GM18907 (cell line): Measurements from ENCODE around the gene C17orf100.
"Not testable (repeated sequence)": the region's sequence is repeated elsewhere in the genome, so short reads cannot be mapped to it uniquely, and the experiment has no call there.

Experiments
- ATAC-seq: cut with Tn5 transposase; IDR thresholded peaks from one replicate; pipeline ENCODE4 v1.9.1; 2021; ENCODE audit warnings: mild to moderate bottlenecking, moderate library complexity; ENCODE audit not compliant: unreplicated experiment

C17orf100 gene

DNA sequence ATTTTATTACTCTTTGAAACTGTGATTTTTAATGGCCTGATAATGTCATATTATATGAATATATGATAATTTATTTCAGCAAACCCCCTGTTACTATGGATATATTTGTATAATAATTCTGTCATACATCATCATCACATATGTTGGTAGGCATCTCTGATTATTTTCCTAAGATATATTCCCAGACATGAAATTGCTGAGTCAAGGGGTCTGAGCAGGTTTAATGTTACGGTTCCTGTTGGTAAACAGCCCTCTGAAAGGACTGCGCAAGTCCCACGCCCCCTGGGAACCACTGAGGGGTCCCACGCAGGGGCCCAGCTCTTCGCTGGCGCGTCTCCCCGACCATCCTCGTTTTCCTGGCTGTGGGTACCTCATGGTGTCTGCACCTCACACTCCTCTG lies 37.4 kb downstream of the C17orf100 start:
- ATAC-seq = no peak

DNA sequence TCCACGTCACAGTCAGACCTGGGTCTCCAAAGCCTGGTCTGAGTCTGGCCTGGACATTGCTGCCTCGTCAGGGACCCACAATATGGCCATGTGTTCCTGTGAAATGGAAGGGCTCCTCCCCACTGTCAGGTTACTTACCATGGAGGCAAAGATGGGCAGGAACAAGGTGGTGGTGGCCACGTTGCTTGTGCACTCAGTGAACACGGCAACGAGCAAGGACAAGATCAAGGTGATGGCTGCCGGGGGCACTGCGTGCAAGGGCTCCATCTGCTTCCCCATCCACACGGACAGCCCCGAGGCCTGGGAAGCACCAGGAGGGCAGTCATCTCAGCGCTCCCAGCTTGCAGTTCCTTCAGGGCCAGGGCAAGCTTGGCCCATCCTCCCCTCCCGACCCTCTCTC lies 39.1 kb downstream of the C17orf100 start:
- ATAC-seq = no peak

DNA sequence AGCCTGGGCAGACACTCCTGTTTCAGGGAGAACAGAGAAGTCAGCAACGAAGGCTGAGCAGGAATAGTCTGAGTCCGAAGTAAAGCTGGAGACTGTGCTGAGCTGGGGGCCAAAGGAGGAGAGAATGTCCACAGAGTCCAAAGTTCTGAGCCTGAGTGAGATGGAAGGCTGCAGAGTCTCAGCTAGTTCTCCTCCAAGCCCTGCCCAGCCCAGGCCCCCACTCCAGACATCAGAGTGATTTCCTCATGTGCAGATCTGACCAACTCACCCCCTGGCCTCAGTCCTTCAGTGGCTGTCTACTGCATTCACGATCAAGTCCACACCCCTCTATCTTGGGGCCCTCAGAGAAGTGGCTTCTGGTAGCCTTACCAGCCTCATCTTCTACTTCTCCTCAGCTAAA lies 40.0 kb downstream of the C17orf100 start:
- no peak for ATAC-seq

DNA sequence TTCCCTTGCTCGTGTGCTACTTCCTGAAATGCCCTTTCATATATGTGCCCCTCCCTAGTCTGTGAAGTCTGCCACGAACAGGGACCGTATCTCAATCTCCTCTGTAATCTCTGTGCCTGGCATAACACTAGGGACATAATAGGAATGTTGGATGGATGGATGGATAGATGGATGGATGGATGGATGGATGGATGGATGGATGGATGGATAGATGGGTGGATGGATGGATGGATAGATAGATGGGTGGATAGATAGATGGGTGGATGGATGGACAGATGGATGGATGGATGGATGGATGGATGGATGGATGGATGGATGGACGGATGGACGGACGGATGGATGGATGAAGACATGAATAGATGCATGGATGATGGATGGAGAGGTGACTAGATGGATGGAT lies 40.4 kb downstream of the C17orf100 start:
- not testable (repeated sequence) for ATAC-seq

DNA sequence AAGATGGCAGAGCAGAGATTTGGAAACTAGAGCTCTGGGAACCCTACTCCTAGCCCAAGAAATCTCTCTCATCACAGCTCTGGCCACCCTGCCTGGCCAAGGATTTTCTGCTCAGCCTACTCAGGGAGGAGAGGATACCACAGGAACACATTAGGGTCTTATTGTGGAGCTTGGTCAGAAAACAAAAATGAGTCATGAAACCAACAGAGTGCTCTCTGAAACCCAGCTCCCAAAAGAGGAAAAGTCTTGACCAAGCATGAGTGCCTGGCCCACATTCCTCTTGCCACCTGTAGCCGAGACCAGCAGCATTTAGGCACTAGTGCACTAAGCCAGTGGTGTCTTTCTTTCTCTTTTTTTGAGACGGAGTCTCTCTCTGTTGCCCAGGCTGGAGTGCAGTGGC lies 43.5 kb downstream of the C17orf100 start:
- ATAC-seq = no peak

DNA sequence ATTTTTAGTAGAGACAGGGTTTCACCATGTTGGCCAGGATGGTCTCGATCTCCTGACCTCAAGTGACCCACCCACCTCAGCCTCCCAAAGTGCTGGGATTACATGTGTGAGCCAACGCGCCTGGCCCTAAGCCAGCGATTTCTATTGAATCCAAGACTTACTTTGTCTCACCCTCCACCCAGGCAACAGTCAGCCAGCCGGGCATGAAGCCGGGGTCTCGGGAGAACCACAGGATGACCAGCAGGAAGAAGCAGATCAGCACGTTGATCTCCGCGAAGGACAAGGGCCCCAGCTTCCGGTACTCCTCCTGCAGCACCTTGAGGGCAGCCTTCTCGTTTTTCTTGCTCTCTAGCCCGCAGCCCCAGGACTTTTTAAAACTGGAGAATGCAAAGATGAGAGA lies 44.0 kb downstream of the C17orf100 start:
- ATAC-seq = no peak

DNA sequence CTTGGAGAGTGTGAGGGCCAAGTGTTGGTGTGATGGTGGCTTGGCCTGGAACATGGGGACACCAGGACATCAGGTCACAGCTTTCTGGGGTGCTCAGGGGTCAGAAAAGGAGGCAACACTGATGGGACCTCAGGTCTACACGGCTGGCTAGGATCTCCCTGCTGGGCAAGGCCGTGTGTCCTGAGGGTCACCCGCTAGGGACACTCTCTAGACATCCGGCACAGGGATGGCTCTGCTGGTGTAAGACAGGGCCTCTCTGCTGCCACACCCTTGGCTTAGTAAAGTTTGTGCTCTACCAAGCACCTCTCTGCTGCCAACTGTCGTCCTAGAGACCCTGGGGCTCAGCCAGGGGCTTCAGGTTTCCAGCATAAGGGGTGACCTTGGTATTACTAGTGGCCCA lies 45.3 kb downstream of the C17orf100 start:
- ATAC-seq = no peak

DNA sequence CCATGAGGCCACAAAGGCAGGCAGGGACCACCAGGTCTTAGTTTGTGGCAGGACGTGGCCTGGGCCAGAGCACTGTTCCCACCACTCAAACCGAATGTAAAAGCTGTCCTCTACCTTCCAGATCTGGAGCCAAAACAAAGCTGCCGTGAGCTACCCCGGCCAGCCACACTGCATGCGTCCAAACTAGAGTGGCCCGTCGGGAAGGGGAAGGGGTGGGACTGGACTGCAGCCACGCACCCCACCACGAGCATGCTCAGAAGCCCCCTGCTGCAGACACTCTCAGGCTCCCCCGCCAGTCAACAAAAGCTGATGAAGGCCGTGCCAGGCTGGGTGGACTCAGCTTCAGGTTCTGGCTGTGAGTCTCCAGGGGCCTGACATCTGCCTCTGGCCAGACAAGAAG lies 46.4 kb downstream of the C17orf100 start:
- no peak for ATAC-seq

DNA sequence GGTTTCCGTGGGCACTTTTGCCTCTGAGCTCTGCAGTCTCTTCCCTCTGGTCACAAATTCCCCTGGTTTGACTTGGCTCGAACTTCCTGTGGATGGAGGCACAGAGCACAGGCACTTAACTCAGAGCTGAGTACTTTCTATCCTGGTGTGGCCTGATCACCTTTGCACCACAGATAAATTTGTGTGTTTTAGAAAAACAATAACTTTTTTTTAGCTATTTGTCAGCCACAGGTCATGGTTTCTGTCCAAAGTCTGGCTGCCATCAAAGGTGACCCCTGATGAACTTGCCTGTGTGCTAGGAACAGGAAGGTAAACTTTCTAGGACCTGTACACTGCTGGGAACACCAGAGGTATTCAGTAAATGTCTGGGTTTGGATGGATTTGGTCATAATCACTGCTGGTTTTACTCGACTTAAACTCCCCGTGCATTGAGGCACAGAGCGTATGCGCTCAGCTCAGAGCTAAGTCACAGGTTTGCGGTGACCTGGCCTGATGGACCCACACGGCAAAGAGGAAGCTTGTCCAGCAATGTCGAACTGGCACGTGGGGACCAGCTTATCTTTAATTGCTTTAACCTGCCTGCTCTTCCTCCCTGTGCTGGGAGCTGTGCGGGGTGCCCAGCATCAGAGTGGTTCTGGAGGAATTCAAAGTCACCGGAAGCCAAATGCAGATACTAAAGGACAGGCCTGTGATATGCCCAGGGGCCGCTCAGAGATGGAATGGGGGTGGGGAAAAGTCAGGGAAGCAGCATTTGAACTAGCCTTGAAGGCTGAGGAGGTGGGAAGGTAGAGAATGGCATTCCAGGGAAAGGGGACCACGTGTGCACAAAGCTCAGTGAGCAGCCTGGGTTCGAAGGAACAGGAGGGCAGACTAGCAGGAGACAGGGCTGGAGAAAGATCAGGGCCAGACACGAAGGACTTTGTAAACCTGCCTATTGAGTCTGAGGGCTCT lies 48.7 kb downstream of the C17orf100 start:
- no peak for ATAC-seq

DNA sequence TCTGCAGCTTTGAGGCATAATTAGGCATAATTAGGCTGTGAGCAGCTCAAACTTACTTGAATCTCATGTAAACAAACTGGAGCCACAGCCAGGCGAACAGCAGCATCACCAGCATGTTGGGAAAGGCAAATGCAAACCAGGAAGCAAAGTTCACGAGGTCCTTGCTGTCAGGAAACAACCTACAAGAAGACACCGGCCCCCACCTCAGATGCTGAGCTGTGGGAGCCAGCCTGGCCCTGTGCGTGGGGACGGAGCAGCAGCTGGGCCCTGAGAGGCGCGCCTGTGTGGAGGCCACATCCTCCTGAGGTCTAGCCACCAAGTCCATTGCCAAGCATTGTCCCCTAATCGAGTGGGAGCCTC lies 49.4 kb downstream of the C17orf100 start:
- no peak for ATAC-seq

DNA sequence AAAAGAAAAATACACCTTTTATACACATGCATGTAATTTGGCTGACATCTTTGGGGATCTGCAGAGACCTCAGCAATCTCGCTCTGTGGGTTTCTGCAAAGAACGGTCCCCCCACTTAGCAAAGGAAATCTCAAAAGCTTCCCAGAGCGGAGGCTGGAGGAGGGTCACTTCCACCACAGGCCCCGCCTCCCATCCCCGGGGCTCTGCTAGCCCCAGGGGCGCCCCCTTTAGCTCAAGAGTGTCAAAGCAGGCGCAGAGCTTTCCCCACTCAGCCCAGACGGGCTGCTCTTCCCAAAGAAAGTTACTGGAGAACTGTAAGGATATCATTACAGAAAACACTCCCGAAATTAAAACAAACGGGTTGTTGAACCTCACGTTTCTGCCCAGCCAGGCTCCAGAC lies 50.2 kb downstream of the C17orf100 start:
- no peak for ATAC-seq

DNA sequence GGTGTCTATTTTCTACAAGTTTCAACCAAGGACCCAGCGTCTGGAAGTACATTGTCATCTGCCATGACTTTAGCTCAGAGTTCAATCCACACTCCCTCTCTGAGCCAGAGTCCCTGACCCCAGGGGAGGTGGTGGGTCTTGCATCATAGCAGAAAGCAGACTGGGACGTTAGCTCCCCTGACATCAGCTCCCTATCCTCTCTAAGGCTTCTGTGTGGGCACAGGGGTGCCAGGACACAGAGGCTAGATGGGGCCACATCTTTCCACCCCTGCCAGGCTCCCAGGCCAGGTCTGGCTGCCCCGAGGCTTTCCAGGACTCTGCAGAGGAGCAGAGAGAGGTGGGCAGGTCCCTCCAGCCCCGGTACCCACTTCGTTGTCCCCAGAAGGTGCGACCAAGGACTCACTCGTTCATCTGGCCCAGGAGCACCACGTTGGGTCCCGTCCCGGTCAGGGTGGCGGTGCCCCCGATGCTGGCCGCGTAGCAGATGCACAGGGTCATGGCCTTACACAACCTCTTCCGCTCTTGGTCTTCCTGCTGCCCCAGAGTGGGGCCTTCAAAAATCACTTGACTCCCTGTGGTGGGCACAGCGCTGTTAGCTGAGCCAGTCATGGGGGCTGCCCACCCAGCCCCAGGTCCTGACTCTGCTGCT lies 51.1 kb downstream of the C17orf100 start:
- ATAC-seq = no peak
